Activated naive CD4-positive, alpha-beta T cell treated with anti-CD3 and anti-CD28 coated beads for 36 hours (primary cell): Measurements from ENCODE around the gene SFTPB. TPM values are rescaled to one million over a fixed set of nuclear protein-coding genes. Genes with fewer than 3 reads are reported as not detected.

Source experiments
- CTCF ChIA-PET: fragments of 350-600 bp; sonication (Branson Sonifier 250); formaldehyde crosslinking; loops from one replicate; lab custom pipeline; 2021; ENCODE audit warnings: antibody characterized with exemption; lab: Charles Lee
- DNase-seq: peaks from one replicate; pipeline ENCODE4 v3.0.0-alpha.2; 2020
- H3K27ac Mint-ChIP-seq: one replicate; pipeline ENCODE4 v1.8.0; 2021; ENCODE audit warnings: mild to moderate bottlenecking, mixed read lengths
- H3K27me3 Mint-ChIP-seq: one replicate; pipeline ENCODE4 v1.8.0; 2021; ENCODE audit warnings: low read depth, mixed read lengths
- H3K36me3 Mint-ChIP-seq: one replicate; pipeline ENCODE4 v1.8.0; 2021; ENCODE audit warnings: low read depth, mixed read lengths
- H3K4me1 Mint-ChIP-seq: one replicate; pipeline ENCODE4 v1.8.0; 2021; ENCODE audit warnings: low read depth, mixed read lengths
- H3K4me3 Mint-ChIP-seq: one replicate; pipeline ENCODE4 v1.8.0; 2021; ENCODE audit warnings: mild to moderate bottlenecking, moderate library complexity, mixed read lengths
- H3K9me3 Mint-ChIP-seq: one replicate; pipeline ENCODE4 v1.8.0; 2021; ENCODE audit warnings: mixed read lengths
- intact Hi-C: fragments of 100-400 bp; cut with micrococcal nuclease; formaldehyde crosslinking; loops from one replicate; pipeline ENCODE4 v1.15.1; 2023
- total RNA-seq, 2 experiments: library from RNA; stranded (reverse); gene quantifications; one replicate each; pipeline ENCODE4 v1.2.3, GENCODE V29; 2021

Gene SFTPB
- total RNA-seq, 2 experiments from 2014 or later, result not detected

DNA sequence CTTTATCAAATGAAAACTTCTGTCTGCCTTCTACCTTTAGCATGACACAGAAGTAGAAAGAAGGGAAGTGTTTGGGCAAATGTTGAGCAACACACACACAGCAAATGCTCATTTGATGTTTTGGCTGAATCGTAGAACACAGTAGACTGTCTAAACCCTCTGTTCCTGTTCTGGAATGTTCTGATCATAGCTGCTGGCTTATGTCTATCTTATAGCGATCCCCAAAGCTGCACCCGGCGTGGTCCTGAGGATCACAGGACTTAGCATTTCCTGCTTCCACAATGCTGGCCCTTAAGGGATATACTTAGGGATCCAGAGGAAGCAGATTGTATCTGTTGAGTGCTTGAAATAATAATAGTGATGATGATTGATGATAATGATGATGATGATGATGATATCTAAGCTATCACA lies 41.4 kb upstream of the SFTPB start:
- intact Hi-C loops, result loop anchor here (5.0 kb wide), 1 partner anchor 317 kb away; no protein-coding TSS in a partner anchor
- Mint-ChIP-seq H3K4me3 (no peak overlapping the region), H3K27ac (no peak overlapping the region), H3K36me3 (no peaks in the 10 kb centered on the region), H3K9me3 (no peaks in the 10 kb centered on the region), H3K27me3 (peaks cover 6% of the 10 kb centered on the region), H3K4me1 (peaks cover 5% of the 10 kb centered on the region)
- CTCF ChIA-PET, result interaction anchor here (0.7 to 9.1 kb wide), 11 partner anchors 11 to 102 kb away, joined by 3 to 68 read pairs (median 3); no protein-coding TSS in a partner anchor
- DNase-seq, result no peak

DNA sequence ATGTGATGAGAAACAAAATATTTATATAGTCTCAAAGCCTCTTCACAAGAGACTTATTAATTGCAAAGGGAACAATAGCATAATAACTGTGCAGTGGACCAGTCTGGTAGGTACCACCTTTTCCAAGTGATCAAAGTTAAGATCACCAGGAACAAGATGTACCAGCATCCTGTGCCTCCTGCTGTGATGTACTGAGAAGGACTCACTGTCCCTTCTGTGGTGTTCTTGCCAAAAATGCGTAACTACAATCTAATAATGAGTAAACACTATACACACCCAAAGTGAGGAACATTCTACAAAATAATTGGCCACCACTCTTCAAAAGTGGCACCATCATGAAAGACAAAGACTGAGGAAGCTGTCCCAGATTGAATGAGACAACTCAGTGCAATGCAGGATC lies 40.6 kb upstream of the SFTPB start:
- H3K4me1 Mint-ChIP-seq, result peaks cover 2% of the 10 kb centered on the region

DNA sequence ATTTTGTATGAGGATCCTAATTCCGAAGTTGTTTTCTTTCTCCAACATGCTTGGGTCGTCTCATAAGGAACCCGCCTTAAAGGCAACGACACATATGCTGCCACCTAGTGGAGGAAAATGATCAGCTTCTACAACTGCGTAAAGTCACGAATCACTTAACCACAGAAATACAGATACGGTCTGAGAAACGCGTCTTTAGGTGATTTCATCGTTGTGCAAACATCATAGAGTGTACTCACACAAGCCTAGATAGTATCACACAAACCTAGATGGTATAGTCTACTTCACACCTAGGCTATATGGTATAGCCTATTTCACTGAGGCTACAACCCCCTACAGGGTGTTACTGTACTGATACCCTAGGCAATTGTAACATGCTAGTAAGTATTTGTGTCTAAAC lies 39.3 kb upstream of the SFTPB start:
- CTCF ChIA-PET, result interaction anchor here (0.8 to 9.1 kb wide), 21 partner anchors 8 to 287 kb away, joined by 3 to 68 read pairs (median 6); partner anchors contain the start of gene GNLY
- H3K4me3 Mint-ChIP-seq, result no peak overlapping the region
- intact Hi-C loops, result loop anchor here (1.0 to 5.0 kb wide), 4 partner anchors 28 to 315 kb away; no protein-coding TSS in a partner anchor
- no peak overlapping the region for H3K27ac Mint-ChIP-seq
- H3K4me1 Mint-ChIP-seq, result peaks cover 12% of the 10 kb centered on the region
- H3K27me3 Mint-ChIP-seq, result peaks cover 6% of the 10 kb centered on the region
- DNase-seq, result peak; percentile 79
- no peaks in the 10 kb centered on the region for H3K9me3 Mint-ChIP-seq
- no peaks in the 10 kb centered on the region for H3K36me3 Mint-ChIP-seq

More for the DNA sequence above, 40.6 kb upstream of the SFTPB start:
- Mint-ChIP-seq H3K27me3 (peaks cover 6% of the 10 kb centered on the region), H3K4me3 (no peak overlapping the region), H3K27ac (no peak overlapping the region), H3K9me3 (no peaks in the 10 kb centered on the region), H3K36me3 (no peaks in the 10 kb centered on the region)
- intact Hi-C loops, result loop anchor here (5.0 kb wide), 1 partner anchor 316 kb away; no protein-coding TSS in a partner anchor
- DNase-seq, result no peak
- CTCF ChIA-PET, result interaction anchor here (0.6 to 9.1 kb wide), 14 partner anchors 9 to 288 kb away, joined by 3 to 68 read pairs (median 4); no protein-coding TSS in a partner anchor

DNA sequence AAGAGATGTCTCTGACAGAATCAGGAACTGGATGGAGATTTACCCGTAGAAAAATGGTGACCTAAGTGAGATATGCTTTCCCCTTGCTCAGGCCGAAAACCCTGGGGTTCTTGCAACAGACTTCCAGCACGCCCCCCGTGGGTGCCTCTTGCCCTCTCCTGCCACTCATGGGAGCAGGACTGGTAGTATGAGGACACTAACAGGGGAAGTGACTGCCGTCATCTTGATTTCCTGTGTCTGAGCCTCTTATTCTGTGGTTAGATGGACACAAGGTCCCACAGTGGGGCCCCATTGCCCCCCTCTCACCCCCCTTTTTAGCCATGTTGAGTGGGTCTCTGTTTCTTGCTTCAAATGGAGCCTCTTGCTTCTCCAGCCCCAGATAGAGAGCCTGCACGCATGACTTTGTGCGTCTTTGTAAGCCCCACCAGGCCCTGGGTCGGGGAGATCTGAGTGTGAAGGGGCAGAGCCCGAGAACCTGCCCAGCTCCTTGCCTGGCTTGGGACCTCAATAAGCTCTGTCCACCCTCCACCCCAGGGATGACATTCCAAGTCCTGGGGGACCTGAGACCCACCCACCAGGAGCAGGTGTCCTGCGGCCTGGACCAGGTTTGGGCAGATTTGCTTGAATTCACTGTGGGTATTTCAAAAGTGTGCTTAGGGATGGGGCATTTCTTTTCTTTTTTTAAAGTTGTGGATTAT lies 38.7 kb upstream of the SFTPB start:
- DNase-seq, result no peak
- H3K27me3 Mint-ChIP-seq, result peaks cover 6% of the 10 kb centered on the region
- H3K36me3 Mint-ChIP-seq, result no peaks in the 10 kb centered on the region
- H3K4me3 Mint-ChIP-seq, result no peak overlapping the region
- H3K4me1 Mint-ChIP-seq, result peaks cover 16% of the 10 kb centered on the region
- H3K27ac Mint-ChIP-seq, result no peak overlapping the region
- intact Hi-C loops, result loop anchor here (1.0 to 5.0 kb wide), 4 partner anchors 27 to 314 kb away; no protein-coding TSS in a partner anchor
- no peaks in the 10 kb centered on the region for H3K9me3 Mint-ChIP-seq
- CTCF ChIA-PET, result interaction anchor here (1.0 to 9.1 kb wide), 18 partner anchors 8 to 286 kb away, joined by 3 to 68 read pairs (median 7); partner anchors contain the start of gene GNLY

DNA sequence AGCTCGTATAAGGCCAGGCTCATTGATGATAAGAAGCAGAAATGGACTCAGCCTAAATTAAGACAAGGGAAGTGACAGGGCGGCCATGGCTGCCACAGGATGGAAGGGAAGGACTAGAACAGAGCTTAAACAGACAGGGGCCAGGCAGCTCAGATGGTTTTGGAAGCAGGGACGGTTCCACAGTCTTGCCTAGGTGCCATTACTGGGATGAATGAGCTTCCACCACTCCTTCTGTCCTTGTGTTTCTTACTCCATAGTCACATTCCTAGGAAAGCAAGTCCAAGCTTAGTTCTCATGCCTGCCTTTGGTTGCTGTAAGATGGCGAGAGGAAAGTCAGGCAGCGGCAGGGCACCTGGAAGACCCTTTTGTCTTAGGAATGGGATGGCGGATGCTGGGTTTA lies 38.1 kb upstream of the SFTPB start:
- Mint-ChIP-seq H3K27me3 (peaks cover 6% of the 10 kb centered on the region), H3K36me3 (no peaks in the 10 kb centered on the region), H3K4me1 (peaks cover 18% of the 10 kb centered on the region), H3K27ac (no peak overlapping the region), H3K9me3 (no peaks in the 10 kb centered on the region), H3K4me3 (no peak overlapping the region)
- intact Hi-C loops, result loop anchor here (2.0 to 5.0 kb wide), 2 partner anchors 69 to 314 kb away; no protein-coding TSS in a partner anchor
- no peak for DNase-seq
- CTCF ChIA-PET, result interaction anchor here (0.6 to 9.1 kb wide), 11 partner anchors 12 to 347 kb away, joined by 3 to 68 read pairs (median 6); partner anchors contain the start of gene GNLY

- DNase-seq, result no peak
- no peaks in the 10 kb centered on the region for H3K9me3 Mint-ChIP-seq
- H3K27me3 Mint-ChIP-seq, result peaks cover 6% of the 10 kb centered on the region
- CTCF ChIA-PET, result interaction anchor here (0.6 to 9.1 kb wide), 12 partner anchors 10 to 347 kb away, joined by 3 to 68 read pairs (median 5); partner anchors contain the start of gene GNLY
- no peaks in the 10 kb centered on the region for H3K36me3 Mint-ChIP-seq
- intact Hi-C loops, result loop anchor here (2.0 to 5.0 kb wide), 2 partner anchors 69 to 313 kb away; no protein-coding TSS in a partner anchor
- H3K27ac Mint-ChIP-seq, result no peak overlapping the region
- no peak overlapping the region for H3K4me3 Mint-ChIP-seq
- H3K4me1 Mint-ChIP-seq, result peaks cover 18% of the 10 kb centered on the region
These were observed 37.7 kb upstream of the SFTPB start for GRCh38 chr2:85705680-85706039.

DNA sequence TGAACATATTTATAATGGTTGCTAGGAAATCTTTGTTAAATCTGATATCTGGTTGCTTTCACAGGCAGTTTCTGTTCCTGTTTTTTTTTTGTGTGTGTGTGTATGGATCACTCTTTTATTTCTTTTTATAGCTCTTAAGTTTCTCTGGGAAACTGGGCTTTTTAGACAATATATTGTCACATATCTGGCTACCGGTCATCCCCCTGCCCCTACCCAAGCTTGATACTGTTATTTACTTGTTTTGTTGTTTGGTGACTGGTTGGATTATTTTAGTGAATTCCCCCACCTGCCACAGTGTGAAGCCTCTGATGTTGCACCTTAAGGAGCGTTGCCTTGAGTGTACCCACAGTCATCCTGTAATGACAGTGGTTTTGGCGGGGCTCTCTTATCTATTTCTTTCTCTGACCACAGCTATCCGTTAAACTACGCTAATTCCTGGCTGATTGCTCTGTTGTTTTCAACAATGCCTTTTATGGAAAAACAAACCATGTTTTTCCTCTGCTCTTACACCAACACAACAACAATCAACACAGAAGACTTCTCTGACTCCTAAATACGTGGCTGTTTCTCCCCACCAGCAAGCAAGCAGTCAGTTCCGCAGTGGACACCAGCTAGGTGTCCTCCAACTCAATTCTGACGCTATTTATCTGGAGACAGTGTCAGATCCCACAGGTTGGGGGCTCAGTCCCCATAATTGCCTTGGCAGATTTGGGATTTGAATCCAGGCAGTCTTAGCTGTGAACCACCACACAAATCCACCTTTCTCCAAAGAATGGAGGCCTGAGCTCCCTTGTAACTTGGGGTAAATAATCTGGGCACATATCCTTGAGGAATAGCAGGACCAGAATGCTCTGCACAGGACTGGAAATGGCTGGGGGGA lies 37.0 kb upstream of the SFTPB start:
- intact Hi-C loops, result loop anchor here (5.0 kb wide), 1 partner anchor 313 kb away; no protein-coding TSS in a partner anchor
- Mint-ChIP-seq H3K9me3 (no peaks in the 10 kb centered on the region), H3K4me3 (no peak overlapping the region), H3K27ac (no peak overlapping the region), H3K27me3 (peaks cover 6% of the 10 kb centered on the region), H3K4me1 (peaks cover 18% of the 10 kb centered on the region), H3K36me3 (no peaks in the 10 kb centered on the region)
- no peak for DNase-seq
- CTCF ChIA-PET, result interaction anchor here (0.9 to 9.1 kb wide), 9 partner anchors 11 to 348 kb away, joined by 3 to 68 read pairs (median 4); partner anchors contain the start of gene GNLY

- H3K4me3 Mint-ChIP-seq, result no peak overlapping the region
- H3K27ac Mint-ChIP-seq, result no peak overlapping the region
- no peaks in the 10 kb centered on the region for H3K9me3 Mint-ChIP-seq
- DNase-seq, result no peak
- H3K27me3 Mint-ChIP-seq, result peaks cover 6% of the 10 kb centered on the region
- intact Hi-C loops, result no loop called here
- CTCF ChIA-PET, result interaction anchor here (2.4 to 9.1 kb wide), 2 partner anchors 25 to 67 kb away, joined by 7 to 68 read pairs; no protein-coding TSS in a partner anchor
- H3K36me3 Mint-ChIP-seq, result no peaks in the 10 kb centered on the region
- peaks cover 18% of the 10 kb centered on the region for H3K4me1 Mint-ChIP-seq
These were observed 36.0 kb upstream of the SFTPB start for GRCh38 chr2:85704038-85704437.

- DNase-seq, result no peak
- Mint-ChIP-seq H3K4me3 (no peak overlapping the region), H3K36me3 (no peaks in the 10 kb centered on the region), H3K4me1 (peaks cover 18% of the 10 kb centered on the region), H3K27ac (no peak overlapping the region), H3K27me3 (peaks cover 6% of the 10 kb centered on the region), H3K9me3 (no peaks in the 10 kb centered on the region)
- CTCF ChIA-PET, result interaction anchor here (2.4 to 9.1 kb wide), 2 partner anchors 24 to 66 kb away, joined by 7 to 68 read pairs; no protein-coding TSS in a partner anchor
- intact Hi-C loops, result no loop called here
These were observed 35.3 kb upstream of the SFTPB start for GRCh38 chr2:85703329-85703728.

DNA sequence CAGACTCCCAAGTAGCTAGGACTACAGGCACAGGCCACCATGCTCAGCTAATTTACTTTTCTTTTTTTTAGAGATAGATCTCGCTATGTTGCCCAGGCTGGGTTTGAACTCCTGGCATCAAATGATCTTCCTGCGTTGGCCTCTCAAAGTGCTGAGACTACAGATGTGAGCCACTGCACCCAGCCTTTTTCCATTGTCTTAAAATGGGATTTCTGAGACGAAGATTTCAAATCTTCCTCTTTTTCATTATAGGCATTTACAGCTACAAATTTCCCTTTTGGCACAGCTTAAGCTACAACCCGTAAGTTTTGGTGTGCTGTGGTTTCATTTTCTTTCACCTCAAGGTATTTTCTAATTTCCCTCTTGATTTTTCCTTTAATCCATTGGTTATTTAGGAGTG lies 34.8 kb upstream of the SFTPB start:
- no peaks in the 10 kb centered on the region for H3K36me3 Mint-ChIP-seq
- DNase-seq, result no peak
- CTCF ChIA-PET, result interaction anchor here (2.4 to 9.1 kb wide), 2 partner anchors 23 to 66 kb away, joined by 7 to 68 read pairs; no protein-coding TSS in a partner anchor
- no peak overlapping the region for H3K27ac Mint-ChIP-seq
- peaks cover 18% of the 10 kb centered on the region for H3K4me1 Mint-ChIP-seq
- no peaks in the 10 kb centered on the region for H3K9me3 Mint-ChIP-seq
- H3K27me3 Mint-ChIP-seq, result peaks cover 3% of the 10 kb centered on the region
- H3K4me3 Mint-ChIP-seq, result no peak overlapping the region
- intact Hi-C loops, result no loop called here

GRCh38 chr2:85702172-85702571 lies 34.2 kb upstream of the SFTPB start:
- Mint-ChIP-seq H3K4me1 (peaks cover 18% of the 10 kb centered on the region), H3K4me3 (no peak overlapping the region), H3K27ac (no peak overlapping the region), H3K36me3 (no peaks in the 10 kb centered on the region), H3K9me3 (no peaks in the 10 kb centered on the region), H3K27me3 (peaks cover 3% of the 10 kb centered on the region)
- no peak for DNase-seq
- intact Hi-C loops, result no loop called here
- CTCF ChIA-PET, result interaction anchor here (9.1 kb wide), 1 partner anchor 23 kb away, joined by 68 read pairs; no protein-coding TSS in a partner anchor
